ENCODE measurements around the gene TEDDM1.
A peak's percentile ranks its signal among the peaks of the same experiment; 100 is the strongest.

TEDDM1 gene

DNA sequence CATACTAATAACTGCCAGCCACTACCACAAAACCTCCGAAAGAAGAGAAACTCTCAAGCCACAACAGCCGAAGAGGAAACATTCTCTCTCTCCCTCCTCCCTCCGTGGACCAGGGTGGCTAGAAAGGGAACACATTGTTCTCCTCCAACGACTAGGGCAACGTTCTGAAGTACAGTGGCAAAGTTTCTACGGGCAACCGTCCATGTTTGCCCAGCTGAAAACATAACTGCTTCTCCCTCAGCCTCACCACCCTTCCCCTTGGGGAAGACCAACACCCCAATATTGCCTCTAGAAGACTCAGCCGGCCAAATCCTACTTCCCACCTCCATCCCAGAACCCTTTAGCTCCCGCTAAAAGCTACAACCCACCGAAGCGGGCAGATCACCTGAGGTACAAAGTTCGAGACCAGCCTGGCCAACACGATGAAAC is 10.8 kb downstream of the TEDDM1 start:
- Histone ChIP-seq H3K9me3 (ENCODE audit: insufficient read depth, low read length) (no peaks in the 10 kb centered on the region), H3K27ac (ENCODE audit: low read length) (no peak overlapping the region), H3K36me3 (replicated peaks; ENCODE audit: low read depth, low read length) (peaks cover 51% of the 10 kb centered on the region), H3K4me3 (ENCODE audit: low read length) (peak overlapping the region; percentile 86), H3K79me2 (ENCODE audit: low read length) (peaks cover 36% of the 10 kb centered on the region), H2AFZ (ENCODE audit: low read depth, low read length) (no peak overlapping the region), H3K4me2 (ENCODE audit: low read length) (peak overlapping the region; percentile 95), H3K27me3 (ENCODE audit: low read depth, low read length) (no peaks in the 10 kb centered on the region), H4K20me1 (ENCODE audit: insufficient read depth, low read length) (peaks cover 37% of the 10 kb centered on the region), H3K9ac (ENCODE audit: low read length) (peak overlapping the region; percentile 85), H3K4me1 (ENCODE audit: low read length) (peaks cover 32% of the 10 kb centered on the region)
- TF ChIP-seq EZH2phosphoT487 (IDR thresholded peaks at IDR 0.05; ENCODE audit: low read depth), result no peak
- TF ChIP-seq, protein P1, sequence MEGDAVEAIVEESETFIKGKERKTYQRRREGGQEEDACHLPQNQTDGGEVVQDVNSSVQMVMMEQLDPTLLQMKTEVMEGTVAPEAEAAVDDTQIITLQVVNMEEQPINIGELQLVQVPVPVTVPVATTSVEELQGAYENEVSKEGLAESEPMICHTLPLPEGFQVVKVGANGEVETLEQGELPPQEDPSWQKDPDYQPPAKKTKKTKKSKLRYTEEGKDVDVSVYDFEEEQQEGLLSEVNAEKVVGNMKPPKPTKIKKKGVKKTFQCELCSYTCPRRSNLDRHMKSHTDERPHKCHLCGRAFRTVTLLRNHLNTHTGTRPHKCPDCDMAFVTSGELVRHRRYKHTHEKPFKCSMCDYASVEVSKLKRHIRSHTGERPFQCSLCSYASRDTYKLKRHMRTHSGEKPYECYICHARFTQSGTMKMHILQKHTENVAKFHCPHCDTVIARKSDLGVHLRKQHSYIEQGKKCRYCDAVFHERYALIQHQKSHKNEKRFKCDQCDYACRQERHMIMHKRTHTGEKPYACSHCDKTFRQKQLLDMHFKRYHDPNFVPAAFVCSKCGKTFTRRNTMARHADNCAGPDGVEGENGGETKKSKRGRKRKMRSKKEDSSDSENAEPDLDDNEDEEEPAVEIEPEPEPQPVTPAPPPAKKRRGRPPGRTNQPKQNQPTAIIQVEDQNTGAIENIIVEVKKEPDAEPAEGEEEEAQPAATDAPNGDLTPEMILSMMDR (IDR thresholded peaks at IDR 0.05; ENCODE audit: low read depth, low read length), result no peak

DNA sequence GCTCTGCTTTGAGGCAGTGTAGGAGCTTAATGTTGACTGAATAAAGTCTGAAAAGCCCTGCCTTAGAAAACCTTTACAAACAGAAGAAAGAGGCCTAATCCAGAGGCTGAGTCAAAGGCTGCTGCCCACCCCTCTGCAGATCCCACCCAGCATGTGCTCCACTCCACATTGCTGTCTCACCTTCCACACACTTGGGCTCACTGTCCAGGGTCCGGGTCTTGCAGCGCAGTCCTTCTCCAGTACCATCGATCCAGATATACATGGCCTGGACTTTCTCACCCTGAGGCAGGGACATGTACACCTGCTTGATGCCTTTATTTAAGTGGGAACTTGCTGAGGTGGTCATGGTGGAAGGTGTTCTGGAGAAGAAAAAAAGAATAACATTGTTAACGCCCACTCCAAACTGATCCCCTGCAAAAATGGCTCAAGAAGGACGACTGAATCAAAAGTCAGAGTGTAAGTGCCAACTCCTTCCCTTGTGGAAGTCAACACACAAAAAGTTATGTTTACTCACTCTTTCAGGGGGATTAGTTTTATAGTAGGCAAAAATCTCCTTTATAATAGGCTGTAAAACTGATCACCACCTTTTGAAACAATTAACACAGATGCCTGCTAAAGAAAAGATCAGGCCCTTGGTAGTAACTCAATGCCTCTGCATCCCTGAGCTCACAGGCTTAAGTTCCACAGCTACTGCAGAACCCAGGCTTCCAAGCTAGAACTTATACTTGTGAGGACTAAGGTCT is 11.9 kb downstream of the TEDDM1 start:
- Histone ChIP-seq H3K79me2 (ENCODE audit: low read length) (peaks cover 36% of the 10 kb centered on the region), H3K27me3 (ENCODE audit: low read depth, low read length) (no peaks in the 10 kb centered on the region), H3K9me3 (ENCODE audit: insufficient read depth, low read length) (no peaks in the 10 kb centered on the region), H3K36me3 (replicated peaks; ENCODE audit: low read depth, low read length) (peaks cover 60% of the 10 kb centered on the region), H2AFZ (ENCODE audit: low read depth, low read length) (no peak overlapping the region), H3K27ac (ENCODE audit: low read length) (no peak overlapping the region), H4K20me1 (ENCODE audit: insufficient read depth, low read length) (peaks cover 42% of the 10 kb centered on the region), H3K4me1 (ENCODE audit: low read length) (peaks cover 22% of the 10 kb centered on the region), H3K9ac (ENCODE audit: low read length) (no peak overlapping the region), H3K4me2 (ENCODE audit: low read length) (peak overlapping the region; percentile 95; the same call in 1 of the 2 replicates), H3K4me3 (ENCODE audit: low read length) (0 out of 2 replicates have a peak overlapping the region, but pooled peaks have one; percentile 86)
- TF ChIP-seq EZH2phosphoT487 (IDR thresholded peaks at IDR 0.05; ENCODE audit: low read depth), result no peak
- TF ChIP-seq, protein P1 (IDR thresholded peaks at IDR 0.05; ENCODE audit: low read depth, low read length), result no peak

GRCh38 chr1:182387566-182387965 is 12.9 kb downstream of the TEDDM1 start:
- no peaks in the 10 kb centered on the region for H3K27me3 ChIP-seq (ENCODE audit: low read depth, low read length)
- H4K20me1 ChIP-seq (ENCODE audit: insufficient read depth, low read length), result peaks cover 48% of the 10 kb centered on the region
- no peak overlapping the region for H3K27ac ChIP-seq (ENCODE audit: low read length)
- no peak overlapping the region for H3K4me2 ChIP-seq (ENCODE audit: low read length)
- peaks cover 70% of the 10 kb centered on the region for H3K36me3 ChIP-seq (replicated peaks; ENCODE audit: low read depth, low read length)
- no peak overlapping the region for H3K4me3 ChIP-seq (ENCODE audit: low read length)
- H3K4me1 ChIP-seq (ENCODE audit: low read length), result peaks cover 15% of the 10 kb centered on the region
- no peak for TF ChIP-seq EZH2phosphoT487 (IDR thresholded peaks at IDR 0.05; ENCODE audit: low read depth)
- TF ChIP-seq, protein P1 (IDR thresholded peaks at IDR 0.05; ENCODE audit: low read depth, low read length), result no peak
- no peak overlapping the region for H2AFZ ChIP-seq (ENCODE audit: low read depth, low read length)
- H3K79me2 ChIP-seq (ENCODE audit: low read length), result peaks cover 36% of the 10 kb centered on the region
- no peaks in the 10 kb centered on the region for H3K9me3 ChIP-seq (ENCODE audit: insufficient read depth, low read length)
- H3K9ac ChIP-seq (ENCODE audit: low read length), result no peak overlapping the region

DNA sequence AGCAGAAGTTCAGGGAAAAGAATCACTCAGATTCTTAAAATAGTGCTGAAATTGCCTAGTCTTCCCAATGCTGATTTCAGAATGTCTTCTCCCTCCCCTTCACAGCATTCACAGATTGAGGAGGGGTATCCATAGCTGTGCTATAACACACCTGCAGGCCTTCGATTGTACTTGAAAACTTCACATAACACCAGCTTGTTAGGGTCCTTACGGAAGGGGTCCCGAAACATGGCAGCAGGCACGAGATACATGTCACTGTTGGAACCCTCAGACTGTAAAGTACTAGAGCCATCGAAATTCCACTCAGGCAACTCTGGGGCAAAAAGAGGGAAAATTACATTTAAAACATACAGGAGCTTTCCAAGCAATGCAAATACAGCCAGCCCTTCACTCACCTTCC is 13.5 kb downstream of the TEDDM1 start:
- Histone ChIP-seq H3K27me3 (ENCODE audit: low read depth, low read length) (no peaks in the 10 kb centered on the region), H3K4me2 (ENCODE audit: low read length) (no peak overlapping the region), H4K20me1 (ENCODE audit: insufficient read depth, low read length) (peaks cover 54% of the 10 kb centered on the region), H3K27ac (ENCODE audit: low read length) (no peak overlapping the region), H3K36me3 (replicated peaks; ENCODE audit: low read depth, low read length) (peaks cover 76% of the 10 kb centered on the region), H3K4me1 (ENCODE audit: low read length) (peaks cover 13% of the 10 kb centered on the region), H3K79me2 (ENCODE audit: low read length) (peaks cover 36% of the 10 kb centered on the region), H3K4me3 (ENCODE audit: low read length) (no peak overlapping the region), H2AFZ (ENCODE audit: low read depth, low read length) (no peak overlapping the region), H3K9ac (ENCODE audit: low read length) (no peak overlapping the region), H3K9me3 (ENCODE audit: insufficient read depth, low read length) (no peaks in the 10 kb centered on the region)
- TF ChIP-seq, protein P1 (IDR thresholded peaks at IDR 0.05; ENCODE audit: low read depth, low read length), result no peak
- no peak for TF ChIP-seq EZH2phosphoT487 (IDR thresholded peaks at IDR 0.05; ENCODE audit: low read depth)

All from OCI-LY3 (cell line).